ENCODE measurements around the gene PAX2.

The PAX2 gene

DNA sequence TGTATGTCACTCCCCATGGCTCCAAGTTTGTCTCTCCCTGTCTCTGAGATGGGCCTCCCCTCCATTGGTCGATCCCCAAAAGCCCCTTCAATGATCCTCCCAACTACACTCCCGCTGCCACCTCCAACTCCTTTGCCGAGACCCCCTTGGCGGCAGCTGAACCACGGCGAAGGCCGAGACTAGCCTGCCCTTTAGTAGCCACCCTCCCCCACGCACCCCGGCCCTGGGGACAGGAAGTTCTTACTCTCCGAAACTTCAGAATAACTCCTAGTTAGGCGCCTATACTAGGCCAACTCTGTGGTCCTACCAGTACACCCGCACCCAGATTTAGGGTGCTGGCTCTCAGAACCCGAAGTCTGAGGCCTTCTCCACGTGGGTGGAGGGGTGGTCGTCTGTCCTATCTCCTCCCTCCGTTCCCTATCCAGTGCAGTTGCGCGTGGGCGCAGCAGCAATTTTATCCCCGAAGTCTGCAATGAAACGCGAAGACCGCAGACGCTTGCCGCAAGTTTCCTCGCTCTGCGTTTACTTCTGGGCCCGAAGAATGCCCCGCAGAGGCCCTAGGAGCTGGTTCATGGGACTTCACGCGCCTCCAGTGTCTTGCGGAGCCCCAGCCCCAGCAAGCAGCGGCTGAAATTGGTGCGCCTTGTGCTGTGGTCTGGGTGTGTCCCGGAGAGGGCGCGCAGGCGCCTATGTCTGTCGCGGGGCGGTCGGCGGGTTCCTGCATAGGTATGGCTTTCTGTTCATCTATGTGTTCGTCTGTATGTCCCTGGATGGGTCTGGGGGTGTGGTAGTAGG, 84.7 kb downstream of the PAX2 start:
- H3K27me3 Mint-ChIP-seq (ENCODE audit: low read depth), result peaks cover 79% of the 10 kb centered on the region
- H3K27ac Mint-ChIP-seq, result no peak overlapping the region
- peak overlapping the region; percentile 73 for H3K4me3 Mint-ChIP-seq
- peaks cover 17% of the 10 kb centered on the region for H3K4me1 Mint-ChIP-seq (ENCODE audit: low read depth)
- no peaks in the 10 kb centered on the region for H3K9me3 Mint-ChIP-seq
- peaks cover 4% of the 10 kb centered on the region for H3K36me3 Mint-ChIP-seq (ENCODE audit: low read depth)

DNA sequence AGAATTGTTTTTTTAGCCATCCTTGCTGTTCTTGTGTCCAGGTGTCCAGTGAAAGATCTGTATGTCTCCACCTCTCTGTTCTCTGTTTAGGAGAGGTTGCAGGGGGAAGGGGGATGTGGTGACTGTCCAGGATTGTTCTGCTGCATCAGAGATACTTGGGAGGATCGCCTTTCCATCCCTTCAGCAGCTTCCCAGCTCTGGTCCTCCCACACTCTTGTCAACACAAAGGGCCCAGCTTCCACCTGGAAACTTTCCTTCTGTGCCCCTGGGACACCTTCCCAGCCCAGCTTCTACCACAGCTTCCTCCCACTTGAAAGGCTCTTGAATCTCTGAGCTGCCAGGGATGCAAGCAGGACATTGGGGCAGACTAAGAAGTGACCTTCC, 85.3 kb downstream of the PAX2 start:
- Mint-ChIP-seq H3K27me3 (ENCODE audit: low read depth) (peaks cover 73% of the 10 kb centered on the region), H3K4me1 (ENCODE audit: low read depth) (peaks cover 17% of the 10 kb centered on the region), H3K4me3 (peak overlapping the region; percentile 22), H3K36me3 (ENCODE audit: low read depth) (peaks cover 4% of the 10 kb centered on the region), H3K27ac (no peak overlapping the region), H3K9me3 (no peaks in the 10 kb centered on the region)

DNA sequence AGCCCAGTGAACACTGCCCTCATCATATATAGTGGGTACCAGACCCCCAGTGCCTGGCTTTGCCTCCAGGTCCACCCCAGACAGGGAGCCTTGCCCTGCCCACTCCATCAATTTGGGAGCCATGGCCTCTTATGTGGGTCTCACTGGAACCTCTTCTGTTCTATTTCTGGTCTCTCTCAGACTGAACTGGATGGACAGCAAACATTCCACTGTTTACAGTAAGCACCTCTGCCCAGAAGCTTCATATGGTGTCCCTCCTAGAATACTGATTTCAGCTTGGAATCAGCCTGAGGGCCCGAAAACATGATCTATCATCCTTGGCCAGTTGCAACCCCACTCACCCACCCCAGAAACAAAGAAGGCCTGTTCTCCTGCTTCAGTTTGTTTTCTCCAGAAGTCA, 86.4 kb downstream of the PAX2 start:
- peaks cover 17% of the 10 kb centered on the region for H3K4me1 Mint-ChIP-seq (ENCODE audit: low read depth)
- no peak overlapping the region for H3K4me3 Mint-ChIP-seq
- H3K27ac Mint-ChIP-seq, result no peak overlapping the region
- peaks cover 4% of the 10 kb centered on the region for H3K36me3 Mint-ChIP-seq (ENCODE audit: low read depth)
- no peaks in the 10 kb centered on the region for H3K9me3 Mint-ChIP-seq
- H3K27me3 Mint-ChIP-seq (ENCODE audit: low read depth), result peaks cover 69% of the 10 kb centered on the region

DNA sequence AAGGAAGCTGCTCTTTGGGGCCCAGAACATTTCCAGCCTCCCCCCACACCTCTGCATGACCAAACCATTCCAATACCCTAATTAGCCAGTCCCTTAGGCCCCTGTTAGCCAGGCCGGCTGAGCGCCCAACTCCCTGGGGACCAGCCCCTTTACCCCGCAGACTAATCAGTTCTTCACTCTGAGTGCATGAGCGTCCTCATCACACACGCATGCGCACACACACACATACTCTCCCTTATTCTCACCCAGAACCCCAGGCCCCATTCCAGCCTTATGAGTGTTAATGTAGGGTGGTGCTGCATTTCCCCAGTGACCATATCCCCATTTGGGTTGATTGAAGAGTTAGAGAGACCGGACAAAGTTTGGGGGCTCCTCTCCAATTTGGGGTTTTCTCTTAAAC, 90.4 kb downstream of the PAX2 start:
- Mint-ChIP-seq H3K4me1 (ENCODE audit: low read depth) (peaks cover 3% of the 10 kb centered on the region), H3K4me3 (no peak overlapping the region), H3K36me3 (ENCODE audit: low read depth) (no peaks in the 10 kb centered on the region), H3K27me3 (ENCODE audit: low read depth) (peaks cover 36% of the 10 kb centered on the region), H3K9me3 (no peaks in the 10 kb centered on the region), H3K27ac (no peak overlapping the region)

DNA sequence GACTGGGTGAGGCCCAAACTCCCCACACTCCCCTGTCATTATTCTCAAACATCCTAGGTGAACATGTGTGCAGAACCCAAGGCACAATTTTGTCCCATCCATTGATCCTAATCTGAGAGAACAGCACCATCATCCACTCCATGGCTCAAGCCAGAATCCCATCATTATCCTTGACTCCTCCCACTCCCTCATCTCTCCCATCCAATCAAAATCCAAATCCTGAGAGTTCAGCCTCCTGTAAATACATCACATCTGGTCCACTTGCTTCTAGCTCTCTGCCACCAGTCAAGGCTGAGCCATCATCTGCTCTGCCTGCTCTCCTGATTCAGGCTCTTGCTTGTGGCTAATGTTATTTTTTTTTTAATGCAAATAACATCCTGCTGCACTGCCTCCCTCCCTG, 91.5 kb downstream of the PAX2 start:
- Mint-ChIP-seq H3K36me3 (ENCODE audit: low read depth) (no peaks in the 10 kb centered on the region), H3K9me3 (no peaks in the 10 kb centered on the region), H3K27ac (no peak overlapping the region), H3K4me3 (no peak overlapping the region), H3K27me3 (ENCODE audit: low read depth) (peaks cover 32% of the 10 kb centered on the region), H3K4me1 (ENCODE audit: low read depth) (no peaks in the 10 kb centered on the region)

DNA sequence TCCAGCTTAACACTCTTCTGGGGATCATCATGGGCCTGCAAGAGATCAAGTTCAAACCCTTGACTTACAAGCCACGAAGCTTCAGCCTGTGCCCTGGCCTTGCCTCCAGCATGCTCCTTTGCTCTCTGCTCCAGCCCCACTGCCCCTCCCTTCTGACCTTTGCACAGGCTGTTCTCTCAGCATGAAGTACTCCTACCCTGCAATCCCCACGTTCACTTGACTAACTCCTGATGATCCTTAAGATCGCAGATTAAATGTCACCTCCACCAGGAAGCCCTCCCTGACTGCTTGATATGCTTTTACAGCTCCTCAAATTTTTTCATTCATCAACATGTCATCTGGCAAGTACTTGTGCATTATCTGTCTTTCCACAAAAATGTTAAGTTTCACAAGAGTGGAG, 91.9 kb downstream of the PAX2 start:
- no peaks in the 10 kb centered on the region for H3K4me1 Mint-ChIP-seq (ENCODE audit: low read depth)
- no peak overlapping the region for H3K4me3 Mint-ChIP-seq
- no peak overlapping the region for H3K27ac Mint-ChIP-seq
- H3K9me3 Mint-ChIP-seq, result no peaks in the 10 kb centered on the region
- no peaks in the 10 kb centered on the region for H3K36me3 Mint-ChIP-seq (ENCODE audit: low read depth)
- peaks cover 29% of the 10 kb centered on the region for H3K27me3 Mint-ChIP-seq (ENCODE audit: low read depth)

DNA sequence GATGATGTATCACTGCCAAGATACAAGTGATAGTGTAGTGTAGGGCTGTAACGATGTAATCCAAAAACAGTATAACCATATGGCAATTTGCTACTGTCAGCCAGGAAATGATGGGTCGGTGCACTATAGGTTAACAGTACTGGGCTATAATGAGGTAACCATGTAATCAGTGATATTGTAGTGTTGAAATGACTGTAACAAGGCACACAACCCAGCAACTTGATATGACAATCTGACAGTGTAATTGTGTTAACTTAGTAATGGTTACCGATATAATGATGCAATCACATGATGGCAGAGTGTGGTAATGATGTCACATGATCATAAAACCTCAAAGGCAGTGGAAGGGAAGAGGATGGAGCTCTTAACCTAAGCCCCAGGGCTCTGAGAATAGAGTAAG, 93.6 kb downstream of the PAX2 start:
- Mint-ChIP-seq H3K4me1 (ENCODE audit: low read depth) (no peaks in the 10 kb centered on the region), H3K27me3 (ENCODE audit: low read depth) (peaks cover 17% of the 10 kb centered on the region), H3K36me3 (ENCODE audit: low read depth) (no peaks in the 10 kb centered on the region), H3K27ac (no peak overlapping the region), H3K4me3 (no peak overlapping the region), H3K9me3 (no peaks in the 10 kb centered on the region)

DNA sequence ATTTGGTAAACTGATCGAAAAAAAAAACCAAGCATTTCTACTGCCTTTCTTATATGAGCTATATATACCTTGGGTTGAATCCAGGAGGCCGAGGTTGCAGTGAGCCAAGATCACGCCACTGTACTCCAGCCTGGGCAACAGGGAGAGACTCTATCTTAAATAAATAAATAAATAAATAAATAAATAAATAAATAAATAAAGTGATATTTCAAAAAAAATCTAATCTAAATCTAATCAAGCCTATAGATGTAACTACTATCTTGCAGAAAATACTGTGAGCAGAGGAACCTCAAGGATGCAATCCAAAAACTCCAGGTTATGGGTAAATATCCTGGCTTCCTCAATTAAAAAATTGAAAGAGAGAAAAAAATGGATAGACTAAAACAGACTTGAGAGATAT, 96.1 kb downstream of the PAX2 start:
- Mint-ChIP-seq H3K27me3 (ENCODE audit: low read depth) (peaks cover 19% of the 10 kb centered on the region), H3K9me3 (no peaks in the 10 kb centered on the region), H3K4me1 (ENCODE audit: low read depth) (no peaks in the 10 kb centered on the region), H3K27ac (no peak overlapping the region), H3K4me3 (no peak overlapping the region), H3K36me3 (ENCODE audit: low read depth) (no peaks in the 10 kb centered on the region)

DNA sequence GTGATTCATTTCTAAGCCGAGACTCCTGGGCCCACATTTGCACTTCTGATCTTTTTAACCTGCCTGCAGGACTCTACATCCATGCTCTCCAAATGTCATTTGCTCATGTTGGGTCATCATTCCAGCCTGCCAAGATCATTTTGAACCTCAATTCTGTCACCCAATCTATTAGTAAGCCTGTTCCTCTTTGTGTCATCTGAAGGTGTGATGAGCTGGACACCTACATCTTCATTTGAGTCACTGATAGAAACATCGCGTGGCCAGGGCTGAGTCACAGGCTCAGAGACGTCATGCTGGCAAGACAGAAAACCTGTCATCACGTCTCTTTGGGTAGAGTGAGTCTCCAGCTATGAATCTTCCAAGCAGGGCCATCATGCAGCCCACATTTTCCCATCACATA, 102.1 kb downstream of the PAX2 start:
- no peaks in the 10 kb centered on the region for H3K9me3 Mint-ChIP-seq
- no peaks in the 10 kb centered on the region for H3K36me3 Mint-ChIP-seq (ENCODE audit: low read depth)
- H3K27ac Mint-ChIP-seq, result no peak overlapping the region
- peaks cover 3% of the 10 kb centered on the region for H3K4me1 Mint-ChIP-seq (ENCODE audit: low read depth)
- peaks cover 42% of the 10 kb centered on the region for H3K27me3 Mint-ChIP-seq (ENCODE audit: low read depth)
- H3K4me3 Mint-ChIP-seq, result no peak overlapping the region

DNA sequence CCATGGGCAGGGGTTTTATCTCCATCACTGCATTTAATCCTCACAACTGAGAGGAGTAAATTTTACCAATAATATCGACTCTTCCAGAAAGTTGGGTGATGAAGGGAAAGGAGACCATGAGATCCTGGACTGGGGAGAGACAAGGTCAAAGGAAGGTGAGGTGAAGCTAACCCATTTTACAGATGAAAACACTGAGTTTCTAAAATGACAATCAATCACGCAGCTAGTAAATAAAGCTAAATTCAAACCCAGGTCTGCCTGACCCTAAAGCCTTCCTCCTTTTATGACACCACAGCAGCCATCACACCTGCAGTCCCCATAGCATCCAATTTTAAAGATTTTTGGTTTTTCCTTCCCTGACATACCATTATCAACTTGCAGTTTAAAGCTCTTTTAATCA, 103.4 kb downstream of the PAX2 start:
- no peak overlapping the region for H3K27ac Mint-ChIP-seq
- peaks cover 41% of the 10 kb centered on the region for H3K27me3 Mint-ChIP-seq (ENCODE audit: low read depth)

DNA sequence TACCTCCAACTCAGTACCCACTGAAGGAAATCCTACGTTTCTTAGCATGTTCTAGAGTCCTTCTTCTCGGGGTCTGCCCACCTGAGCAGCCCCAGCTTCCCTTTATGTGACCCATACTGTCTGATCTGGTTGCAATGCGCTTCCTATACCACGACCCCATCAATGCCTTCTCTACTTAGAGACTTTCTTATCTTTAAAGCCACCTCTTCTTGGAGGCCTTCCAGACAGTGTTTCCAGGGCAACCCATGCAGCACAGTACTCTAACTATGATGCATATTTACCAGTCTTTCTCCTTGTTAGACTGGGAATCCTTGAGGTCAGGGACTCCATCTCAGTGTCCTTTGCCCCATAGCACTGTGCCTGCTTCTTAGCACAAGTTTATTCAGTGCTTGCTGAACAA, 112.9 kb downstream of the PAX2 start:
- Mint-ChIP-seq H3K4me1 (ENCODE audit: low read depth) (no peaks in the 10 kb centered on the region), H3K9me3 (no peaks in the 10 kb centered on the region), H3K27ac (no peak overlapping the region), H3K4me3 (no peak overlapping the region), H3K27me3 (ENCODE audit: low read depth) (peaks cover 41% of the 10 kb centered on the region), H3K36me3 (ENCODE audit: low read depth) (no peaks in the 10 kb centered on the region)

More for the DNA sequence above, 103.4 kb downstream of the PAX2 start:
- H3K4me3 Mint-ChIP-seq, result no peak overlapping the region
- H3K4me1 Mint-ChIP-seq (ENCODE audit: low read depth), result peaks cover 3% of the 10 kb centered on the region
- no peaks in the 10 kb centered on the region for H3K36me3 Mint-ChIP-seq (ENCODE audit: low read depth)
- H3K9me3 Mint-ChIP-seq, result no peaks in the 10 kb centered on the region

DNA sequence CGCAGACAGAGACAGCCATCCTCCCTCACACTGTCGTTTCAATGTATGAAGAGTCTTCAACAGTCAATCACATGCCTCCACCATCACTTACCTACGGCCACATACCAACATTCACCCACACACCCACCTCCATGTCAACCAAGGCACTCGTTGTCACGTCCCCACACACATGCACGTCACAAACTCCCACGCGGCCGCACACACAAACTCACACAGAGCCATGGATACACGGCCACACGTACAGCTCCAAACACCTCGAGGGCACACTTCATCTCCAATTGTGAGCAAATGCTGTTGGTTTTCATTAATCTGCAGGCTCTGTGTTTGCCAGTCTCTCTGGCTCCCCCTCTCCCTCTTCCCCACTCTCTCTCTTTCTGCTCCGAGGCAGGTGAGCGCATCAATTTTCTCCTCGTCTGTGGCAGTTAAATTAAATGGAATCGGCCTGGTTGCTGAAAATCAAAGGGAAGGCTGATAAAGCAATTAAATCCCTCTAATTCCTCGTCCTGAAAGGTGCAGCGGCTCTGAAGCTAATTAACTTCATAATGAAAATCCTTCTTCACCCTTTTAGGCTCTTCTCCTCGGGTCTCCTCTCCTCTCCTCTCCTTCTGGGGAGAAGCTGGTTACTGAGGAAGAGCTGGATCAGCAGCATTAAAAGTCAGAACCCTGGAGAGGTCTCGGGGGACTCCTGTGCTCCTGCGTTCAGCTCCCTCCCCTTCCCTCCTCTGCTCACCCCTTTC, 113.5 kb downstream of the PAX2 start:
- no peak overlapping the region for H3K4me3 Mint-ChIP-seq
- H3K27me3 Mint-ChIP-seq (ENCODE audit: low read depth), result peaks cover 41% of the 10 kb centered on the region
- H3K4me1 Mint-ChIP-seq (ENCODE audit: low read depth), result no peaks in the 10 kb centered on the region
- H3K36me3 Mint-ChIP-seq (ENCODE audit: low read depth), result no peaks in the 10 kb centered on the region
- no peaks in the 10 kb centered on the region for H3K9me3 Mint-ChIP-seq
- H3K27ac Mint-ChIP-seq, result no peak overlapping the region

DNA sequence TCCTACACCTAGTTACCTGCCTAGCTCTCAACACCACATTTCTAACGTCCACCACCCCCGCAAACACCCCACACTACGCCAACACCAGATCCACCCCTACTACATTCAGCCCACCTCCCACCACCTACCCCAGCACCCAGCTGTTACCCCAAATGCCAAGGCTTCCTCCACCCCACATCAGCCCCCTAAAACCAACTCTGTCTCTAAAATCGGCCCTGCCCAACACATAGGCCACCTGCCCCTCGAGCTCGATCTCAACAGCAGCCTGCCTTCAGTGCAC, 114.0 kb downstream of the PAX2 start:
- Mint-ChIP-seq H3K36me3 (ENCODE audit: low read depth) (no peaks in the 10 kb centered on the region), H3K4me1 (ENCODE audit: low read depth) (no peaks in the 10 kb centered on the region), H3K9me3 (no peaks in the 10 kb centered on the region), H3K27me3 (ENCODE audit: low read depth) (peaks cover 41% of the 10 kb centered on the region), H3K4me3 (no peak overlapping the region), H3K27ac (no peak overlapping the region)

DNA sequence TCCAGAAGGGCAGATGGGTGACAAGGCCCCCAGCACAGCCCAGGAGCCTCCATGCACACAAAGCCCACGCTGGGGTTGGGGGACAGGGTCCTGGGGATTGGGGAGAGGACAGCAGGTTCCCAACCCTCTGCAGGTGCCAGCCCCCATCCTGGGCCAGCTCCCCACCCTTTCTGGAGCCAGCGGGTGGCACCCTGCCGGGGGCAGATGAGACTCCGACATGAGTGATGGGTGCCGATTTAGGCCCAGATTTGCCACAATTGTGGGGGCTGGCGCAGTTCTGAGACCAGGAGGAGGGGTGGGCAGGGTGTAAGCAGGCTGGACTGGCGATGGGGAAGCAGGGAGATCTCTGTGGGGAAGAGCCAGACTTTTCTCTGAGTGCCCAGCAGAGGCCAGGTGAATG, 118.1 kb downstream of the PAX2 start:
- H3K4me3 Mint-ChIP-seq, result no peak overlapping the region
- no peaks in the 10 kb centered on the region for H3K9me3 Mint-ChIP-seq
- H3K4me1 Mint-ChIP-seq (ENCODE audit: low read depth), result no peaks in the 10 kb centered on the region
- peaks cover 45% of the 10 kb centered on the region for H3K27me3 Mint-ChIP-seq (ENCODE audit: low read depth)
- H3K27ac Mint-ChIP-seq, result no peak overlapping the region
- no peaks in the 10 kb centered on the region for H3K36me3 Mint-ChIP-seq (ENCODE audit: low read depth)

DNA sequence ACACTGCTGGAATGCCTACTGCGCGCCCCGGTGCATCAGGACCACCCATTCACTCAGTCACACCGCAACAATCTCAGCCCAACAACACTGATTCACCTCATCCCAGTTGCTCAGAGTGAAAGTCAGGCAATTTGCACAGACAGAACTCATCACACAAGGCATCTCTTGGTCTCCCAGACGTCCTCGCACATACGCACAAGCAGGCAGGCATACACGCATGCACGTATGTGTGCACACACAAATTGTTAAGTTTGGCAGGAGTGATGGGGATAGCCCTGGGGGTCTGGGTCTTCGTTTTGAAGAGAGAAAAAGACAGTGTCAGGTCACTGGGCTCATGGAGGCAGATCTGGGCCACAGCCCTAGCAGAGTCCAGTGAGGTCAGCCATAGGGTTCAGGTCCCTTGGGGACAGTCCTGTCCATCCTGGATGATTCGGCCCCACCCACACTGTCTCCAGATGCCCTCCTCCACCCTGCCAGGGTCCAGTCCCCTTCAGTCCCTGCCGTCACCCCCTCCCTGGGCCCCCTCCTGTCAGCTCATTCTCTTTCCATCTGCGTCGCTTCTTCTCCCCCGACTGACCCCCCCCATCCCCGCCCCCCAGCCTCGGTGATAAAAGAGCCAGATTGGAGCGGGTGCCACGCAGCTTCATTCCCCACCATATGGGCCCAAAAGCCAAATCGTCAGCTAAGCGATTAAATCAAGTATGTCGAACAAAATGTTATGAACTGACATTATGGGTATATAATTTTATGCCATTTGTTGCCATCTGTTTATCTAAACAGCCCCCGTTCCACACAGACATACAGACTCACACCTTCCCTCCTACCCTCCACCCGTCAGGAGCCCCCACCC, 118.9 kb downstream of the PAX2 start:
- Mint-ChIP-seq H3K9me3 (no peaks in the 10 kb centered on the region), H3K36me3 (ENCODE audit: low read depth) (no peaks in the 10 kb centered on the region), H3K27ac (no peak overlapping the region), H3K4me3 (no peak overlapping the region), H3K27me3 (ENCODE audit: low read depth) (peaks cover 37% of the 10 kb centered on the region), H3K4me1 (ENCODE audit: low read depth) (no peaks in the 10 kb centered on the region)
